GM21381 (cell line): ENCODE measurements around the gene C1orf105.
"Not testable (repeated sequence)": the region's sequence is repeated elsewhere in the genome, so short reads cannot be mapped to it uniquely, and the experiment has no call there.

ENCODE experiments used
- ATAC-seq: cut with Tn5 transposase; IDR thresholded peaks from one replicate; pipeline ENCODE4 v1.9.1; 2021; ENCODE audit warnings: mild to moderate bottlenecking, moderate library complexity; ENCODE audit not compliant: unreplicated experiment

The C1orf105 gene

DNA sequence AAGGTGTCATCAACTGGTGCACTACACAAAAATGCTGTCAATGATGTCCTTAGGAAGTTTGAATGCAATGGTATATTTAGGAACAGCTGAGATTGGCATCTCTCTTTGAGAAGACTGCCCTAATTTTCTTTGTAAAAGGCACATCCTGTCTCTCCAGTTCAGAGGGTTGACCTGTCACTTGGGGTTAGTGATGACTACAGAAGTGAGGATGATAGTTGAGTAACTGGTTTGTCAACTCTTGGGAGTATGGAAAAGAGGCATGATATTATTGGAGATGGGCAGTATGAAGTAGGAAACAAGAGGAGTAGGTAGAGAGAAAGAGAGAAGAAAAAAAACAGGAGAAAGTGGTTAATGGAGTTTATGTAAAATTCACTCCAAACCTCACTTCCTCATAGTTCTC lies 63.8 kb downstream of the C1orf105 start:
- ATAC-seq, result no peak

DNA sequence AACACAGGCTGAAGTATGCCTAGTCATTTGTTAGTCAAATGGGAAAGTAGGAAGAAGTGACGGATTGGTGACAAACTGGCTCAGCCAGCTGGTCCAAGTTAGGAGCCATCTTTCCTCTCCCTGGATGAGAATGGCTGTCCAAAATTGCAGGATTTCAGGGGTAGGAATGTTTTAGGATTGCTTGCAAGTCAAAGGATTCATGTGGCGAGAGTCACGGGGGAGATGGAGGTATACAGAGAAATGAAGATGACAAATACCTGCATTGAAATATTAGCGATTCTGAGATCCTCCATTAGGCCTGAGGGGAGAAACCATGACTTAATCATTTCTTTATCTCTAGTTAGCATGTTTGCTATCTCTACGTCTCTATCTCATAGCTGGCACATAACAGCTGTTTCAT lies 65.1 kb downstream of the C1orf105 start:
- ATAC-seq, result no peak

DNA sequence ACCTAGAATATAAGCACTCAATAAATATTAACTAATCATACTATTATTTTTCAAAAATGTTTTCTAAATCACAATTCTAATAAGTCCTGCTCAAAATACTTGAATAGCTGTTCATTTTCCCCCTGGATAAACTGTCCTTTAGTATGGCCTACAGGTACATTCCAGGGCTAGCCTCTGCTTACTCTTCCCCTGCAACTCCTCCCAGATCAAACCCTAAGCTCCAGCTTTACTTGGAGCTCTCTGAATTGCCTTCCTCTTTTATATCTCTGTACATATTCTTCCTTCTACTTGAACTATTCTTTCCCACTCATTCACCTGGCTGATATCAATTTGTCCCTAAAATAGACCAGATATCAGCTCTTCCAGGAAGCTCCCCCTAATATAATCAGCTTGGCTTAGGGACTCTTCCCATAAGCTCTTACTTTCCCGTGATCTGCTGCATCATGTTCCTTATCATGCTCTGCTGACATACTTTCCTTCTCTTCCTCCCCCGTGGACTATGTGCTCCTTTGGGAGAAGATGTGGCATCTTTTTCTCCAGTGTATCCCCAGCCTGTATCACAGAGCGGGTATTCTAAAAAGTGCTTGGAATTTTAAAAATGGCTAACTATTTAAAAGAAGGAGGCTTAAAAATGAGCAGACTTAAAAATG lies 66.4 kb downstream of the C1orf105 start:
- no peak for ATAC-seq

DNA sequence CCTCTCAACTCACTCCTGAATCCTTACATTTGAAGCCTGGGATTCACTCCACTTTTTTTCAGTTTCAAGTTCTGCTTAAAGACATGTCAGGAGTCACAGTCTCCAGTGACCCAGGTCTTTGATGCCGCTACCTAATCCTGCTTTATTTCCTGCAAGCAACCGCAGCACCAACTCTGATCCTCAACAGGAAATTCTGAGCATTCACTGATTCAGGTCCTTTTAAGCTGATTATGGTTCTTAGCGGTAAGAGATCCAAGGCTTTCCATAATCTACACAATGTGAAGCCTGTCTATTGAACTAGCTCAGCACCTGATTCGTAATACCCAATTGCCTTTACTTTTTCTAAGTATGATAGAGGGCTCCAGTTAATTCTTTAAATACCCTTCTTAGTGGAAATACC lies 67.1 kb downstream of the C1orf105 start:
- ATAC-seq, result no peak

DNA sequence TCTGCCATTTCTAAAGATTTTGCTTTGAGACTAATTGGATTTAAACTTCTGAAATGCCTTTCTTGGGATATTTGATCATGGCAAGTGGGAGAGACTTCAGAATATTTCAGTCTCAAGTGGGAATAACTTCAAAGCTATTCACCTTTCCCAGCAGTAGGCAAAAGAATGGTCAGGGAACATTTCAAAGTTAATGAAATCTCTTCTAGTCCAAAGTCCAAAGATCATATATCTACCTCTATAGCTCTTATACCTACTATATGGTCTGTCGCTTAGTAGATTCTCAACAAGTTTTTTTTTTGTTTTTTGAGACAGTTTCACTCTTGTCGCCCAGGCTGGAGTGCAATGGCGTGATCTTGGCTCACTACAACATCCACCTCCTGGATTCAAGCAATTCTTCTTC lies 67.9 kb downstream of the C1orf105 start:
- ATAC-seq, result no peak

DNA sequence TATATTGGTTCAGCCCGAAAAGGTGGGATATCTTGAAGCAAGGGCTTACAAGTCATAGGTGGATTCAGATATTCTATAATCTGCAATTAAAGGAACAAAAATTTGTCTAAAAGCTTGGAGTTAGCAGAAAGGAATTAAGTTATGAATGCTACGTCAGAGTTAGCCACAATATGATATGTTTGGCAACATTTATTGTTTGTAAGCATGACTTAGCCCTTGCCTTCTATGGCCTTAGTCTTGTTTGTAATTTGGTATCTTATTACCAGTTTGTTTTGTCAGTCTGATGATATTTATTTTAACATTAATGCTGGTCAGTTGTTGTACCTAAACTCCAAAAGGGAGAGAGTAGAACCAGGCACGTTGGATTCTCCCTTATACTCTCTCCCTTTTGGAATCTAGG lies 69.4 kb downstream of the C1orf105 start:
- no peak for ATAC-seq

DNA sequence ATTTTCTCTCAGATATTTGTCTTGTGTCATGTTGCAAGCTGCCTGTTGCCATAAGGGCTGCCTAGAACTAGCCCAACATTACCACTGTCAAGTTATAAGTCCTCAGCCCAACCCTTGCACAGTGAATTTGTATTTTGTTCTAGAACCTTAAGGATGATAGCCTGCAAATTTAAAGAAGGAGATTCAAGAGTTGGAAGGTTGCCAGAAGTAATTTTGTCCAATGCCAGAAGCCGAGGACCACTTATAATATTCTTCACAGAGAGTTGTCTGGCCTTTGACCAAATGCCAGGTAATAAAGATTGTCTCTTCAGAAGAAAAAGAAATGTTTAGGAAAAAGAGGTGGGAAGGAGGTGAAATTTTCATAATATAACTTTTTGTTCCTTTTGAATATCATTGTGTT lies 71.9 kb downstream of the C1orf105 start:
- ATAC-seq, result no peak

DNA sequence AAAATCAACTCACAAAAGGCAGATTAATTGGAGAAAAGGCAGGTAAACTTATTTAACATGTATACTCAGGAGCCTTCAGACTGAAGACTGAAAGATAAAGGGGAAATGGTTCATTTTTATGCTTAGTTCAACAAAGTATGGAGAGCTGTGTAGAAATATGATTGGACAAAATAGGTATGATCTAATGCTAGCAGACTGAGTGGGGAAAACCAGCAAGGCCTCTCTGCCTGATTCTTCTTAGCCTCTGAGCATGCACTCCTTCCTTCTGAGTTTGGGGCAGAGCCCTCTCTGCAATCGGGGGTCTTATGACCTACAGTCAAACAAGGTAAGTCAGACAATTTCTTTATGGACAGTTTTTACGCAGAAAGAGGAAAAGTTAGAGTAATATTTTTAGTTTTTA lies 73.7 kb downstream of the C1orf105 start:
- no peak for ATAC-seq

DNA sequence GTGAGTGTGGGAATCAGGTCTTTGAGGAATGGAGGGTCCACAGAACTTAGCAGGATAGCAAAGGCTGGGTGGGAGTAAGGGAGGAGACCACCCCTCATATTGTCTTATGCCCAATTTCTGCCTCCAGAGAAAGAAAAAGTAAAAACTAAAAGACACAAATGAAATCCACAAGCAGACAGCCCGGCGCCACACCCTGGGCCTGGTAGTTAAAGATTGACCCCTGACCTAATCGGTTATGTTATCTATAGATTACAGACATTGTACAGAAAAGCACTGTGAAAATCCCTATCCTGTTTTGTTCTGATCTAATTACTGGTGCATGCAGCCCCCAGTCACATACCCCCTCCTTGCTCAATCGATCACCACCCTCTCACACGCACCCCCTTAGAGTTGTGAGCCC lies 75.6 kb downstream of the C1orf105 start:
- ATAC-seq, result not testable (repeated sequence)

DNA sequence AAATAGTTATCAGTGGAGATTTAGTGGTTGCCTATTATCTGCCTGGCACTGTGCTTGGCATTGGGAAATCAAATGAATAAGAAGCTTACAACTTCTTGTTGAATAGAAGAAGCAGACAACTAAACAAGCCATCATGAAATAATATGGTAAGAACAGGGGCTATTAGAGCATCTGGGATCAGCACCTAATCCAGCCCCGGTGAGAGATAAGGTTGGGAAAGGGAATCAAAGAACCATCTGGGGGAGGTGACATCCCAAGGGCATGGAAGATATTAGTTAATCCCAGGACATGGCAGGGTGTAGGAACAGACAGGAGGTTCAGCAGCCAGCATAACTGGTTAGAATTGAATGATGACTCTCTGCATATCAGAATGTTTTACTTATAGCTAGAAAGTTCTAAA lies 76.2 kb downstream of the C1orf105 start:
- ATAC-seq, result no peak

DNA sequence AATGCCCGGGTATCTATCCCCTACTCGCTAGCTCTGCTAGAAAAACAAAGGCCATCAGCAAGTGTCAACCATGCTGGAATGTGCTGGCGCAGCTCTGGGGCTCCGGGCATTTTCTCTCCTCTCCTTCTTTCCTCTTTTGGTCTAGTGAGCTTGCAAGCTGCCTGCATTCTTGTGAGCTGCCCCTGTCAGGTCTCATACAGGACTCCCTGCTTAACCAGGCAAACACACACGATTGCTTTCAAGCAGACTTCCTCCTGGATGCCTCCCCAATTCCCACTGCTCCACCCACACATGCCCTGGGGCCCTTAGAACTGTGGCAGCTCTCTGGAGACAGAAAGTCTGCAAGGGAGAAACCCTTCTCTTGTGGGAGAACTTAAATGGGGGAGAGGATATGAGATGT lies 76.7 kb downstream of the C1orf105 start:
- no peak for ATAC-seq

DNA sequence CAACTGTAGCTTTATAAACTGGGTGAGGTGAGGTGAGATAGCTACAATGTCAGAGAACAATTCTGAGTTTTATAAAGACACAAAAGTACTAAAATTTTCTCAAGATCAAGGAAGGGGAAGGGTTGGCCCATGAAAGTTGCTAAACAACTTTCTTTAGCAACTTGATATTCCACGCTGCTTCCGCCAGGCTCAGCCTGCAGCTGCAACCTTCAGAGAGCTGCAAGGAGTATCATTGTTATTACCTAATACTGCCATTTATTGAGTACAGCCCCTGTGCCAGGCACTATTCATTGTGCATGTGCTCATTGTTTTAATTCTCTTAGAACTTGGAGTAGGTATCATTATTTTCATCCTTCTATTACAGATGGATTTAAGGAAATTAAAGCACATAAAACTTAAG lies 78.4 kb downstream of the C1orf105 start:
- no peak for ATAC-seq

DNA sequence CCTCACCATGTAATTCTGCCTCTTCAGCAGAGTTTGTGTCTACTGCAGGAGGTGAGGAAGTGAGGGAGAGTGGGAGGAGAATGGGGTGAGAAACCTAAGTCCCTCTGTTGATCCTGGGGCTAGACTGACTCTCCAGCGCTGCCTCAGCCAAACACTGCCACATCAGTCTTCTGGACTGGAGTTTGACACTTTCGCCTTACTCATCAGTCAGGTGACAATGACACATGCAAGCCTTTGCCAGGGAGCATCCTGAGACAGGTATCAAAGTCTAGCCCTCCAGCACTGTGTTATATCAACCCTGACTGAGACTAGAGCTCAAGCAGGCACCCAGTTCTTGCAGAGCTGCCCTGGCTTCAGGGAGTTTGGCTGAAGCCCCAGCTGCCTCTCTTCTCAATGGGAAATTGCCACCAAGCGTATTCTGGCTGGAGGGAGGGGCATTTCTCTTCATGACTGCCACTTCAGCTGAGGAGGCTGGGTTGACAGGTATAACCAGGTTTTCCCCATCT lies 79.2 kb downstream of the C1orf105 start:
- no peak for ATAC-seq

DNA sequence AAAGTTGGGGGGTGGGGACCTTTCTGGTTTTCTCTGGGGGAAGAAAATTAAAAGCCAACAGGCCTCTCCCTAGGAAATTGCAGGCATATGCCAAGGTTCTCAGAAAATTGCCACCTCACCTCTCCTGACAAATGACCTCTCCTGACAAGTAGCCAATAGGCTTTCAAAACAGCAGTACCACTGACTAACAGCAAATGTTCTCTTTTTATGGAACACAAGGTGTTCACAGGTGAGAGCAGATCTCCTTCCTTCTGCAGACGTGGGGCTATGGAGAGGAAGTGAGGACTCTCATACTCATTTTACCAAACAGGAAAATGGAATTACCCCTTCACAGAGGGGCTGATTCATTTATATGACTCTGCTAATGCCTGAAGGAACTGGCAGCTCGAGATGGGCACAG lies 79.7 kb downstream of the C1orf105 start:
- ATAC-seq, result no peak

DNA sequence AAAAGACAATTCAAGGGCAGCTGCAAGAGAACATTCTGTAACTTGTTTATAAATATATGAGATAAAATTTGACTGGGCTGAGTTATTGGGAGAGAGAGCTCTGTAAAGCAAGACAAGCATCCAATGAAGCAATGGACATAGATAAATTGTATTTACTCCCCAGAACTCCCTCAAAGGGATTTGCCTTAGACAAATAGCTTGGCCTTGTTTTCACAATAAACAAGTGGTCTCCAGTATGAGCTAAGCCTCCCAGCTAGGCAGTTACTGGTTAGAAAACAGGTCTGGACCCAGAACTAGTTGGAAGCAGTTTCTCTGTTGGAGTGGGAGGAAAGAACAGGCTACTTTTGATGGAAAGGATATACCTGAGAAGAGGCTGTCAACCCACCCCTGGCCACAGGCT lies 87.3 kb downstream of the C1orf105 start:
- no peak for ATAC-seq

DNA sequence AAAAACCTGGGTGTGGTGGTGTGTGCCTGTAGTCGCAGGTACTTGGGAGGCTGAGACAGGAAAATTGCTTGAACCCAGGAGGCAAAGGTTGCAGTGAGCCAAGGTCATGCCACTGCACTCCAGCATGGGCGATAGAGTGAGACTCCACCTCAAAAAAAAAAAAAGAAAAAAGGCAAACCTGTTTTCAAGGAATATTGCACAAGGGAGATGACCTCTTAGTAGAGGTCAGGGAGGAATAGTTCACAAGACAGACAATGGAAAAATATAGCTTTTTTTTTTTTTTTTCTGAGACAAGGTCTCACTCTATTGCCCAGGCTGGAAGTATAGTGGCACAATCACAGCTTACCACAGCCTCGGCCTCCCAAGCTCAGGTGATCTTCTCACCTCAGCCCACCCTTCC lies 90.0 kb downstream of the C1orf105 start:
- ATAC-seq, result no peak

DNA sequence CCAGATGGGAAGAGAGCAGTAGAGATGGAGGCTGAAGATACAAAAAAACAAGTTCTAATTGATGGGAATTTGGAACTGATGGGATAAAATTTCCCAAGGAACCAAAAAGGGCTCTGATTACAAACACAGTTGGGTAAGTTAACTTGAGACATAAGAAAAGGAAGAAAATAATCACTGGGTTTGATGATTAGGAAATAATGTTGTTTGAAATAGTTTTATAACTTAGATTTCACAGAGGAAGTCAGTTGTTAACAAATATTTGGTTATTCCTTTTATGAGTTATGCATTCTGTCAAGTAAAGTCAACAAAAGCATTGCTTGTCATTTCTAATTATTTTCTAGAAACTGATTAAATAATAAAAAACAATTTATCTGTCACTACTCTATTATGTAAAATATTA lies 92.1 kb downstream of the C1orf105 start:
- no peak for ATAC-seq

DNA sequence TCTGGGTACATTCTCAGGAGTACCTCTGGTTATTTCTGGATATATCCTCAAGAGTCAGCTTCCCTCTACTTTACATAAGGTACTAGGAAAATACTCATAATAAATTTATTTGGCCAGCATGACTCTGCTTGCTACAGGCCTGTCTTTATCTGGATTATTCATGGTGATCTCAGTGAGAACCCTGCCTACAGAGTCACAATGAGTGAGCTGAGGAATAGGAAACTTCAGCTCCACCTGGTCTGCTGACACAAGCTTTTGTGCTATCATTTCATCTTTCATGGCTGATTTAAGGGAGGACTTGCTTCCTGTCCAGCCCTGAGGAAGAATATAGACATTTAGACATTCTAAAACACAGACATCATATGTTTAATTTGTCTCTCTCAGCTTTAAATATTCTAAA lies 93.0 kb downstream of the C1orf105 start:
- ATAC-seq, result no peak

DNA sequence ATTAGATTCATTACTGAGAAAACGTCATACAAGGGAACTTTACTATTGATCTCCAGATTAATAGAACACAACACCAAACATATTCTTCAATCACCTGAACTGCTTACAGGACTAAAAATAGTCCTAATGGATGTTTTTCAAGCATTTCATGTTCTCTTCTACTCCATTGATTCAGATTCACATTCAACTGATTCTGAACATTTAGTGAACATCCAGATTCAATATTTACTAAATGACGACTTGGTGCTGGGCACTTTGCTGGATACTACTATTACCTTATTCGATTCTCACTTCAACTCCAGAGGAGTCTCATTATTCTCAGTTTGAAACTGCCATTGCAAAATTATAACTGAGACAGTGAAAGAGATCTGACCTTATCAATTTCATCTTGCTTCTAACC lies 93.6 kb downstream of the C1orf105 start:
- no peak for ATAC-seq

DNA sequence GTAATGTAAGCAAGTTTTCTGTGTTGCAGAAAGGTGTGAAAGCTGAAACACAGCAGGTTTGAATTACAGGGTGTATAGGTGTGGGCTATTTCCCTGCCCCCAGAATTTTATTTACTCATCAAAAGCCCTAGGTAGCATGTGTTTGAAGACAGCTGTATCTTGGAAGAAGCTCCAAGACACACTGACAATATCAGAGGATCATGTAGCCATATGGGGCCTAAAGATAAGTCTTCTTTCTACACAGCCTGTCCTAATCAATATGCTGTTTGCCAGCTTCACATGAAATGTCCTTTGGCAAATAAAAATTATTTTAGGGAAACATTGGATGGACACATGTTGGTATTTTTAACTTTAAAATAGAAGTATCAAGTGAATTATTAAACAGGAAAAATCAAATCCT lies 95.0 kb downstream of the C1orf105 start:
- ATAC-seq, result no peak

DNA sequence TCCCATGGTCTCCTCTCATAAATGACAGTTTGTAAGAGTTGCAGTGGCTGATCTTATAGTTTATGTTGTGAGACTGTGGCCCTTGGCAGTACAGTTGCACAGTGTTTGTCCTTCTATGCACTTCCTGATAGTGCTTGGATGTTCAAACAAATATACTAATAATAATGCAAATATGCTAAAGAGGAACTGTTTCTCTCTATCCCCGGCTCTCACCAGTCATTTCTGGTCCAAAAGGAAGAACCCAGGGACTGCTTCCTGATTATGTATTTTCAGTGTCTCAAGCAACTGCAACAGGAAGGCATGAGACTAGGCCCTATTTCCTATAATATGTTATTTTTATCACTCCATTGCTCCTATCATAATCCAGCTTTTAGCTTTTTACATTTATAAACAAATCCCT lies 95.4 kb downstream of the C1orf105 start:
- ATAC-seq, result no peak

DNA sequence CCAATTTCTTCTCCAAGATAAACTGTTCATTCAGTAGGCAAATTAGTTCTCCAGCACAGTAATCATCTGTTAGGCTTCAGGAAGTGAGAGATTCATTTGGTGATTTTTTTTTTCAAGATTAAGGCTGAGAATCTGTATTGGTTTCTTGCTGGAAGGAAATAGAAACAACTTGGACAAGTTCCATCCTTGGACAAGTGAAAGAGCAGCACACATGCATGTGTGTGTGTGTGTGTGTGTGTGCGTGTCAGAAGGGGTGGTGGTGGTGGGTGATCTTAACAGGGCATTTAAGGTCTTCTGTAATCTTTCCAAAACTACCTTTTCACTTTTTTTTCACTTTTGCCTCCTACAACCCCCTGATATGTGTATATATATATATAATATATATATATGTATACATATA lies 96.6 kb downstream of the C1orf105 start:
- no peak for ATAC-seq

DNA sequence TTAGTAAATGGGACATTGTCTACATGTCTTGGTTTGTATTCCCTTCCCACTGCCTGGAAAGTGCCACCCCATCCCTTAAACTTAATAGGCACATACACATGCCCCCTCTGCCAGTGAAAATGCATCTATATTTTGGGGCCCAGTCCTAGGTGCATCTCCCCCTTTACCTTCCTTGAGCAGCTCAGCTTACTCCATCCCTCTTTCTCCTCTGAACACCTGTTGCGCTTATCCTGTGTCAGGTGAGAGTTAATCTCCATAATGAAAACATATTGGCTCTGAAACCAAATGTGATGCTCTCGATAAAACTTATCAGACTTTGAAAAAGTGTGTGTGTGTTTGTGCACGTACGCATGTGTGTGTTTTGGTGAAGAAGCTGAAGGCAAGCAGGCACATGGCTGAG lies 97.1 kb downstream of the C1orf105 start:
- ATAC-seq, result no peak
